ENCODE measurements around the gene NFS1.

Gene NFS1

GRCh38 chr20:35734777-35735649 is 35.9 kb upstream of the NFS1 start:
- DNase-seq = no peak
- Histone ChIP-seq H3K4me1 (ENCODE audit: low read length) (peaks cover 13% of the 10 kb centered on the region), H3K9me3 (replicated peaks; ENCODE audit: insufficient read depth, low read length) (no peaks in the 10 kb centered on the region), H3K27me3 (replicated peaks; ENCODE audit: insufficient read depth, low read length) (no peaks in the 10 kb centered on the region), H3K27ac (ENCODE audit: low read length) (no peak overlapping the region), H2AFZ (ENCODE audit: low read length) (no peak overlapping the region), H3F3A (ENCODE audit: insufficient read depth, low read length) (peaks cover 20% of the 10 kb centered on the region), H3K9ac (ENCODE audit: low read length) (no peak overlapping the region), H3K9me2 (replicated peaks; ENCODE audit: insufficient read depth, low read length) (no peaks in the 10 kb centered on the region), H3K4me2 (ENCODE audit: low read depth, low read length) (no peak overlapping the region), H4K20me1 (ENCODE audit: insufficient read depth, low read length) (peaks cover 88% of the 10 kb centered on the region), H3K79me2 (ENCODE audit: low read length) (peaks cover 100% of the 10 kb centered on the region), H3K4me3 (ENCODE audit: low read length) (no peak overlapping the region), H3K36me3 (replicated peaks; ENCODE audit: insufficient read depth, low read length) (peaks cover 58% of the 10 kb centered on the region)
- TF ChIP-seq CTCF (IDR thresholded peaks at IDR 0.05; ENCODE audit: low read length) (no peak), EZH2phosphoT487 (IDR thresholded peaks at IDR 0.05; ENCODE audit: low read length) (no peak), EZH2 (optimal IDR thresholded peaks at IDR 0.05; ENCODE audit: low read depth, low read length) (no peak)

DNA sequence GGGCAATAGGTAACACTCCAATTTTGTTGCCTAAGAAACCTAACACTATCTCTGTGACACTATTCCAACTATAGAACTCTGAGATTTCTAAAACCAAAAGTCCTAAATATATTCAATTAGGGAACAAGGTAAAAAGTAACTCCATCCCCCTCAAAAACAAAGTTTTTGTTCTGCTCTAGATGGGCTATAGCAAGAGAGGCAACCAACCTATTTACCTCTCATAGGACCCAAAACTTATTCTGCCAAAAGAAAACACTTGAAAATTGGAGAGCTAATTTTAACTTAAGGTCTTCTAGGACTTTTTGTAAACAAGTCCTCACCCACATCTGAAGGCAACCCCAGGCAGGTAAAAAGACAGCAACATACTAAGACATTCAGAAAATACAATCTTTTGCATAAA is 35.2 kb upstream of the NFS1 start:
- no peak for TF ChIP-seq EZH2 (optimal IDR thresholded peaks at IDR 0.05; ENCODE audit: low read depth, low read length)
- no peak overlapping the region for H3K9ac ChIP-seq (ENCODE audit: low read length)
- no peaks in the 10 kb centered on the region for H3K9me2 ChIP-seq (replicated peaks; ENCODE audit: insufficient read depth, low read length)
- no peak overlapping the region for H3K4me3 ChIP-seq (ENCODE audit: low read length)
- no peak for DNase-seq
- no peak overlapping the region for H3K4me2 ChIP-seq (ENCODE audit: low read depth, low read length)
- H2AFZ ChIP-seq (ENCODE audit: low read length) = no peak overlapping the region
- H3K27ac ChIP-seq (ENCODE audit: low read length) = no peak overlapping the region
- H4K20me1 ChIP-seq (ENCODE audit: insufficient read depth, low read length) = peaks cover 88% of the 10 kb centered on the region
- peaks cover 17% of the 10 kb centered on the region for H3F3A ChIP-seq (ENCODE audit: insufficient read depth, low read length)
- peaks cover 100% of the 10 kb centered on the region for H3K79me2 ChIP-seq (ENCODE audit: low read length)
- peaks cover 13% of the 10 kb centered on the region for H3K4me1 ChIP-seq (ENCODE audit: low read length)
- H3K27me3 ChIP-seq (replicated peaks; ENCODE audit: insufficient read depth, low read length) = no peaks in the 10 kb centered on the region
- no peaks in the 10 kb centered on the region for H3K9me3 ChIP-seq (replicated peaks; ENCODE audit: insufficient read depth, low read length)
- peaks cover 56% of the 10 kb centered on the region for H3K36me3 ChIP-seq (replicated peaks; ENCODE audit: insufficient read depth, low read length)

DNA sequence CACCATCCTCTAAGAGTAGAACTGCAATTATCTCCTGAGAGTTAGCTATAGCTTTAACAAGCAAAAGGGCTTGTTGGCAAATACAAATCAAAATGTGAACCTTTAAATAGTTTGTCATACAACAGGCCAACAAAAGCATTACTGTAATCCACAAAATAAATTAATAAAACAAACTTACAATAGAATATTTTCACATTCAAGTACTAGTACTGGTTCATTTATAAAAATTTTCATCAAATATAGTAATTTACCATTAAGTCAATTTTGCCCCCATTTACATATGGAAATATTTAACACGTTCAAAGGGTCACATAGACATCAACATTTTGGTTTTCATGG is 33.5 kb upstream of the NFS1 start:
- H4K20me1 ChIP-seq (ENCODE audit: insufficient read depth, low read length) = peaks cover 78% of the 10 kb centered on the region
- H3K9ac ChIP-seq (ENCODE audit: low read length) = no peak overlapping the region
- H3K36me3 ChIP-seq (replicated peaks; ENCODE audit: insufficient read depth, low read length) = peaks cover 49% of the 10 kb centered on the region; the same call in 1 of the 2 replicates
- H3F3A ChIP-seq (ENCODE audit: insufficient read depth, low read length) = peaks cover 15% of the 10 kb centered on the region; the same call in 1 of the 2 replicates
- H3K4me3 ChIP-seq (ENCODE audit: low read length) = no peak overlapping the region
- H3K4me1 ChIP-seq (ENCODE audit: low read length) = peaks cover 5% of the 10 kb centered on the region; the same call in 1 of the 2 replicates
- H2AFZ ChIP-seq (ENCODE audit: low read length) = no peak overlapping the region
- no peak for TF ChIP-seq EZH2 (optimal IDR thresholded peaks at IDR 0.05; ENCODE audit: low read depth, low read length)
- H3K79me2 ChIP-seq (ENCODE audit: low read length) = peaks cover 99% of the 10 kb centered on the region
- no peaks in the 10 kb centered on the region for H3K9me3 ChIP-seq (replicated peaks; ENCODE audit: insufficient read depth, low read length)
- H3K27me3 ChIP-seq (replicated peaks; ENCODE audit: insufficient read depth, low read length) = no peaks in the 10 kb centered on the region
- H3K9me2 ChIP-seq (replicated peaks; ENCODE audit: insufficient read depth, low read length) = no peaks in the 10 kb centered on the region
- H3K4me2 ChIP-seq (ENCODE audit: low read depth, low read length) = no peak overlapping the region
- no peak for DNase-seq
- H3K27ac ChIP-seq (ENCODE audit: low read length) = no peak overlapping the region

DNA sequence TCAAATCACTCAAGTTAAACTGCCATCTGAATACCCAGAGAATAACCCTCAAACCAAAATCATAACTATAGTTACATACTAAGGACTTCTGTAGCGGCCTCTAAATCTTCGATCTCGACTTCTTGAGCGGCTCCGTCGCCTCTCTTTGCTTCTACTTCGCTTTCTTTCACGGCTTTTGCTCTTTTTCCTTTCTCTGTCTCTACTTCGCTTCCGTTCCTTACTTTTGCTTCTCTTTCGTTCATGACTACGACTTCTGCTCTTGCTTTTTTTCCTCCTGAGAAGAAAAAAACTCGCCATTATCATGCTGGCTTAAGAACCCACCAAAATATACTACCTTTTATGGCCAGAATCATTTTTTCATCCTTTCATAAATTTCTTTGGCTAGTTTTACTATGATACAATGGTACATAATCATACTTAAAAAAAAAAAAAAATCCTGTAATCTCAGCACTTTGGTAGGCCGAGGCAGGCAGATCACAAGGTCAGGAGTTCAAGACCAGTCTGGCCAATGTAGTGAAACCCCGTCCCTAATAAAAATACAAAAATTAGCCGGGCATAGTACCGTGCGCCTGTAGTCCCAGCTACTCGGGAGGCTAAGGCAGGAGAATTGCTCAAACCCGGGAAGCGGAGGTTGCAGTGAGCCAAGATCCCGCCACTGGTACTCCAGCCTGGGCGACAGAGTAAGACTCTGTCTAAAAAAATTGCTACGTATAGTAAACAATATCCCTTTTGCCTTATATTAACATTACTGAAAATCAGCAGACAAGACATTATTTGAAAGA is 32.9 kb upstream of the NFS1 start:
- H3K9ac ChIP-seq (ENCODE audit: low read length) = no peak overlapping the region
- no peaks in the 10 kb centered on the region for H3K9me3 ChIP-seq (replicated peaks; ENCODE audit: insufficient read depth, low read length)
- peaks cover 98% of the 10 kb centered on the region for H3K79me2 ChIP-seq (ENCODE audit: low read length)
- no peaks in the 10 kb centered on the region for H3K27me3 ChIP-seq (replicated peaks; ENCODE audit: insufficient read depth, low read length)
- H3K27ac ChIP-seq (ENCODE audit: low read length) = no peak overlapping the region
- no peak overlapping the region for H3K4me3 ChIP-seq (ENCODE audit: low read length)
- no peak overlapping the region for H3K4me2 ChIP-seq (ENCODE audit: low read depth, low read length)
- peaks cover 5% of the 10 kb centered on the region; the same call in 1 of the 2 replicates for H3K4me1 ChIP-seq (ENCODE audit: low read length)
- TF ChIP-seq EZH2phosphoT487 (IDR thresholded peaks at IDR 0.05; ENCODE audit: low read length) (no peak), EZH2 (optimal IDR thresholded peaks at IDR 0.05; ENCODE audit: low read depth, low read length) (no peak), CTCF (IDR thresholded peaks at IDR 0.05; ENCODE audit: low read length) (no peak)
- no peak for DNase-seq
- peaks cover 50% of the 10 kb centered on the region; the same call in 1 of the 2 replicates for H3K36me3 ChIP-seq (replicated peaks; ENCODE audit: insufficient read depth, low read length)
- H3F3A ChIP-seq (ENCODE audit: insufficient read depth, low read length) = peaks cover 15% of the 10 kb centered on the region
- no peaks in the 10 kb centered on the region for H3K9me2 ChIP-seq (replicated peaks; ENCODE audit: insufficient read depth, low read length)
- no peak overlapping the region for H2AFZ ChIP-seq (ENCODE audit: low read length)
- H4K20me1 ChIP-seq (ENCODE audit: insufficient read depth, low read length) = peaks cover 81% of the 10 kb centered on the region
